Keratinocyte (primary cell): ENCODE data around the gene BCAS4. TPM values are rescaled to one million over a fixed set of nuclear protein-coding genes. Genes with fewer than 3 reads are reported as not detected.
"Not testable (repeated sequence)": the region's sequence is repeated elsewhere in the genome, so short reads cannot be mapped to it uniquely, and the experiment has no call there.

ENCODE experiments used
- DNase-seq: peaks from one replicate; pipeline ENCODE4 v3.0.0-alpha.2; 2011; ENCODE audit warnings: low read depth, missing footprints, low spot score
- FAIRE-seq: peaks from 2 replicates; lab custom pipeline; 2011; peaks lifted over from hg19 to GRCh38; lab: Jason Lieb, UNC
- H2AFZ ChIP-seq: 2 replicates; pipeline ENCODE4 v1.6.0; 2012; ENCODE audit warnings: low read length, control low read depth, inconsistent platforms; ENCODE audit not compliant: control insufficient read depth
- H3K27ac ChIP-seq: 2 replicates; pipeline ENCODE4 v1.5.1; 2011; ENCODE audit warnings: low read length; ENCODE audit not compliant: control insufficient read depth, insufficient read depth
- H3K27me3 ChIP-seq: 3 replicates; pipeline ENCODE4 v1.6.0; 2011; ENCODE audit warnings: low read length; ENCODE audit not compliant: control insufficient read depth, insufficient read depth; ENCODE audit errors: extremely low read depth
- H3K36me3 ChIP-seq, 2 experiments: 2 replicates in 1 of 2; 3 replicates in 1 of 2; pipeline ENCODE4 v1.5.1; 2011; ENCODE audit warnings: low read length in 2 of 2, mild to moderate bottlenecking in 1 of 2; ENCODE audit not compliant: control insufficient read depth in 2 of 2, insufficient read depth in 2 of 2; ENCODE audit errors: extremely low read depth in 1 of 2
- H3K4me1 ChIP-seq: 3 replicates; pipeline ENCODE4 v1.5.1; 2011; ENCODE audit warnings: low read length; ENCODE audit not compliant: control insufficient read depth, insufficient read depth; ENCODE audit errors: extremely low read depth
- H3K4me2 ChIP-seq: 3 replicates; pipeline ENCODE4 v1.6.0; 2011; ENCODE audit warnings: low read depth, low read length; ENCODE audit not compliant: control insufficient read depth, insufficient read depth; ENCODE audit errors: extremely low read depth
- H3K4me3 ChIP-seq, 3 experiments: fragments of 200-600 bp in 1 of 3; sonication (generic) in 1 of 3; 2 replicates in 2 of 3; 3 replicates in 1 of 3; pipeline ENCODE4 v1.5.1; 2011 to 2016; ENCODE audit warnings: low read length in 3 of 3, mild to moderate bottlenecking in 3 of 3, control low read depth in 2 of 3, inconsistent platforms in 1 of 3, low read depth in 1 of 3, mixed read lengths in 1 of 3, mixed run types in 1 of 3, moderate library complexity in 1 of 3; ENCODE audit not compliant: control insufficient read depth in 2 of 3, insufficient read depth in 2 of 3; ENCODE audit errors: extremely low read depth in 1 of 3
- H3K79me2 ChIP-seq: 2 replicates; pipeline ENCODE4 v1.6.0; 2012; ENCODE audit warnings: low read length; ENCODE audit not compliant: control insufficient read depth, insufficient read depth
- H3K9ac ChIP-seq: 3 replicates; pipeline ENCODE4 v1.6.0; 2011; ENCODE audit warnings: low read length; ENCODE audit not compliant: control insufficient read depth, insufficient read depth; ENCODE audit errors: extremely low read depth
- H3K9me1 ChIP-seq: 3 replicates; pipeline ENCODE4 v1.6.0; 2011; ENCODE audit warnings: low read length; ENCODE audit not compliant: control insufficient read depth, insufficient read depth; ENCODE audit errors: extremely low read depth
- H3K9me3 ChIP-seq: 2 replicates; pipeline ENCODE4 v1.5.1; 2012; ENCODE audit warnings: low read depth, low read length; ENCODE audit not compliant: control insufficient read depth
- H4K20me1 ChIP-seq: 3 replicates; pipeline ENCODE4 v1.6.0; 2011; ENCODE audit warnings: low read length; ENCODE audit not compliant: control insufficient read depth, insufficient read depth; ENCODE audit errors: extremely low read depth
- CTCF ChIP-seq, 3 experiments: IDR thresholded peaks in 1 of 3; conservative IDR thresholded peaks in 1 of 3; optimal IDR thresholded peaks in 1 of 3; 2 replicates in 2 of 3; 3 replicates in 1 of 3; pipeline versions ENCODE3 to v1.5.1; 2011; ENCODE audit warnings: low read length in 3 of 3, mild to moderate bottlenecking in 3 of 3, moderate library complexity in 2 of 3, control low read depth in 1 of 3, inconsistent platforms in 1 of 3; ENCODE audit not compliant: insufficient read depth in 2 of 3; ENCODE audit errors: extremely low read depth in 1 of 3
- EZH2 ChIP-seq: IDR thresholded peaks from one replicate; pipeline ENCODE4 v1.6.1; 2012; ENCODE audit warnings: inconsistent platforms, mild to moderate bottlenecking, low read length, moderate library complexity
- dilution Hi-C: fragments of 300-500 bp; cut with MboI; formaldehyde crosslinking; loops from one replicate; pipeline ENCODE4 v1.7.0; 2020; ENCODE audit warnings: low sequenced_read_pairs; ENCODE audit not compliant: extremely low pct_ligation_motif_present
- polyA plus RNA-seq, 5 experiments: library from polyadenylated mRNA; depleted of rRNA in 3 of 5; stranded (reverse) in 3 of 5; stranded (forward) in 1 of 5; unstranded in 1 of 5; fragments of >200 nt; gene quantifications; 1 replicate in 1 of 5; 2 replicates in 3 of 5; 3 replicates in 1 of 5; pipeline versions ENCODE4 v1.2.1 to v1.2.3, GENCODE V29; 2011 to 2012; ENCODE audit warnings: missing spikeins in 2 of 5, low read depth in 1 of 5, low replicate concordance in 1 of 5

Gene BCAS4
- polyA plus RNA-seq, 1 donor (not counting 4 experiments of a cell fraction or from before 2014, with no cell fraction given): 13.8 TPM

GRCh38 chr20:50877232-50877743 lies 82.4 kb downstream of the BCAS4 start:
- FAIRE-seq: no peak
- Histone ChIP-seq H2AFZ (no peak overlapping the region), H3K27ac (no peak overlapping the region), H3K36me3 (peaks cover 0 to 3% of the 10 kb centered on the region in 2 experiments), H4K20me1 (no peaks in the 10 kb centered on the region), H3K4me3 (no peak overlapping the region), H3K9me1 (no peaks in the 10 kb centered on the region), H3K4me1 (no peaks in the 10 kb centered on the region), H3K27me3 (no peaks in the 10 kb centered on the region), H3K79me2 (no peaks in the 10 kb centered on the region), H3K4me2 (no peak overlapping the region), H3K9me3 (no peaks in the 10 kb centered on the region), H3K9ac (no peak overlapping the region)
- dilution Hi-C loops: no loop called here
- DNase-seq: no peak
- TF ChIP-seq CTCF (optimal IDR thresholded peaks at IDR 0.05 in 1 of 3, IDR thresholded peaks at IDR 0.05 in 1 of 3, conservative IDR thresholded peaks at IDR 0.05 in 1 of 3; ENCODE audit: extremely low read depth in 1 of 3, insufficient read depth in 2 of 3, low read length in 3 of 3): no peak
- TF ChIP-seq EZH2: no peak

- Histone ChIP-seq H2AFZ (no peak overlapping the region), H3K9ac (no peak overlapping the region), H3K79me2 (no peaks in the 10 kb centered on the region), H3K27ac (no peak overlapping the region), H3K4me1 (no peaks in the 10 kb centered on the region), H3K27me3 (no peaks in the 10 kb centered on the region), H3K9me1 (no peaks in the 10 kb centered on the region), H3K9me3 (no peaks in the 10 kb centered on the region), H3K36me3 (peaks cover 0 to 1% of the 10 kb centered on the region in 2 experiments), H4K20me1 (no peaks in the 10 kb centered on the region), H3K4me2 (no peak overlapping the region), H3K4me3 (no peak overlapping the region)
- no peak for DNase-seq
- no peak for TF ChIP-seq CTCF (optimal IDR thresholded peaks at IDR 0.05 in 1 of 3, IDR thresholded peaks at IDR 0.05 in 1 of 3, conservative IDR thresholded peaks at IDR 0.05 in 1 of 3; ENCODE audit: extremely low read depth in 1 of 3, insufficient read depth in 2 of 3, low read length in 3 of 3)
- no peak for TF ChIP-seq EZH2
- FAIRE-seq: no peak
- dilution Hi-C loops: no loop called here
Observed at GRCh38 chr20:50879649-50880550, 85.0 kb downstream of the BCAS4 start.

GRCh38 chr20:50881759-50882424 lies 87.0 kb downstream of the BCAS4 start:
- H3K4me3 ChIP-seq, H4K20me1 ChIP-seq, dilution Hi-C loops, H3K27me3 ChIP-seq, H3K4me2 ChIP-seq, FAIRE-seq, H3K9me1 ChIP-seq, H3K27ac ChIP-seq, H3K9ac ChIP-seq, H3K9me3 ChIP-seq, H3K36me3 ChIP-seq, H3K4me1 ChIP-seq, DNase-seq, H3K79me2 ChIP-seq, H2AFZ ChIP-seq: not testable (repeated sequence)
